ENCODE measurements around the gene SPHK2. TPM values are rescaled to one million over a fixed set of nuclear protein-coding genes. Genes with fewer than 3 reads are reported as not detected.

The SPHK2 gene
- total RNA-seq, 4 donors from 2014 or later, result 15.9 to 24.5 (median 17.0) TPM

DNA sequence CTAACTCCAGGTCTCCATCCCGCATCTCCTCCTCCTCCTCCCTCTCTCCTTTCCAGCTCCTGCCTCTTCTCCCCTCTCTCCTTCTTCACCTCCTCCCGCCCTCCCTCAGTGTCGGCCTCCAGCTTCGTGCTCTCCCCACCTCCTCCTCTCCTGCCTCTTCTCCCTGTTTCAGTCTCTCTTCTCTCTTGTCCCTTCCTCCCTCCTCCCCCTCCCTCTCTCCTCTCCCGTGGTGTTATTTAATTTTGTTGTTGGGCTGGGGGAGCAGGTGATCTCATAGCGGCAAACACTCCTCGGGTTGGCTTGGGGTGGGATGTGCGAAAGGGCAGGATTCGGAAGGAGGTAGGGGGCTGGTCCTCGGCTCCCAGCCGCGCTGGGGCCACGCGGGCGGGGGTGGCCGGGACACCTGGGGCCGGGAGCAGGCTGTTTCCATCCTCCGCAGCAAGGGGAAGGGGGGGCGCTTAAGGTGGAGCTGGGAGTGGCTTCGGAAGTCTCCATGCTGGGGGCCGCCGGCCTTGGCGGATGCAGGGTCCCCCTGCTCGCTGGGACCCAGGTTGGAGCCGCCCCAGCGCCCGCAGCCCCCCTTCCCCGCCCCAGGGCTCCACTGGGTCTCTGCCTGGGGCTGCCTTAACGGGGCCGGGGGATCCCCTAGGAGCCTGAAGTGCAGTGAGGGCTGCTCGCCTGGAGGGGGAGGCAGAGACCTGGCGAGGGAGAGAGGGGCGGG lies 26.9 kb downstream of the SPHK2 start, which contains the start of gene CA11:
Gene CA11 (minus strand): TSS at position 187 of the 721 bp plus-strand sequence. CDS start 555 bp downstream, outside the sequence.
- 1% methylated on average over 25 of the region's 33 CpGs for WGBS

GRCh38 chr19:48646722-48647216 lies 27.5 kb downstream of the SPHK2 start:
- H3K4me1 ChIP-seq, result peaks cover 17 to 29% (median 26%) of the 10 kb centered on the region in 4 donors
- DNase-seq (ENCODE audit: extremely low spot score), result no peak
- no peaks in the 10 kb centered on the region for H3K36me3 ChIP-seq
- H3K4me3 ChIP-seq, result peak overlapping the region; percentile 63 to 73 (median 67)
- H3K27ac ChIP-seq (replicated peaks in 1 of 4), result peak overlapping the region; percentile 89 to 94 (median 91)
- intact Hi-C loops (cut with DNase I), result loop anchor here (10.0 kb wide), 2 partner anchors 148 to 198 kb away; no protein-coding TSS in a partner anchor
- WGBS, result 9% methylated on average over 10 of the region's 10 CpGs
- no peaks in the 10 kb centered on the region for H3K27me3 ChIP-seq
- H3K9me3 ChIP-seq, result no peaks in the 10 kb centered on the region
- TF ChIP-seq POLR2A (IDR thresholded peaks at IDR 0.05; ENCODE audit: low read depth), result no peak
- no peak for TF ChIP-seq EP300 (IDR thresholded peaks at IDR 0.05)
- no peak for TF ChIP-seq CTCF (IDR thresholded peaks at IDR 0.05)
- no peak for TF ChIP-seq POLR2AphosphoS5 (IDR thresholded peaks at IDR 0.05)

More for the DNA sequence above, 26.9 kb downstream of the SPHK2 start, which contains the start of gene CA11:
- Histone ChIP-seq H3K4me3 (peak within 1 kb of the TSS; percentile 63 to 73 (median 67)), H3K27me3 (no peaks in the 10 kb centered on the region), H3K4me1 (peaks cover 17 to 29% (median 26%) of the 10 kb centered on the region in 4 donors), H3K27ac (replicated peaks in 1 of 4) (peak within 1 kb of the TSS; percentile 89 to 94 (median 91)), H3K9me3 (no peaks in the 10 kb centered on the region), H3K36me3 (no peaks in the 10 kb centered on the region)
- no peak for TF ChIP-seq POLR2A (IDR thresholded peaks at IDR 0.05; ENCODE audit: low read depth)
- TF ChIP-seq POLR2AphosphoS5 (IDR thresholded peaks at IDR 0.05), result peak; percentile 51 to 64
- TF ChIP-seq EP300 (IDR thresholded peaks at IDR 0.05), result no peak
- TF ChIP-seq CTCF (IDR thresholded peaks at IDR 0.05), result peak; percentile 92 to 98 (median 96)
- no peak for DNase-seq (ENCODE audit: extremely low spot score)
- intact Hi-C loops (cut with DNase I), result loop anchor here (10.0 kb wide), 2 partner anchors 149 to 199 kb away; no protein-coding TSS in a partner anchor

GRCh38 chr19:48648134-48648533 lies 28.8 kb downstream of the SPHK2 start:
- Histone ChIP-seq H3K9me3 (no peaks in the 10 kb centered on the region), H3K4me1 (peaks cover 17 to 29% (median 26%) of the 10 kb centered on the region in 4 donors), H3K27me3 (no peaks in the 10 kb centered on the region), H3K4me3 (no peak overlapping the region), H3K36me3 (no peaks in the 10 kb centered on the region), H3K27ac (replicated peaks in 1 of 4) (no peak overlapping the region)
- intact Hi-C loops (cut with DNase I), result loop anchor here (10.0 kb wide), 2 partner anchors 147 to 197 kb away; no protein-coding TSS in a partner anchor
- DNase-seq (ENCODE audit: extremely low spot score), result no peak
- 72% methylated on average over 2 of the region's 2 CpGs for WGBS
- TF ChIP-seq POLR2AphosphoS5 (IDR thresholded peaks at IDR 0.05) (no peak), CTCF (IDR thresholded peaks at IDR 0.05) (no peak), EP300 (IDR thresholded peaks at IDR 0.05) (no peak), POLR2A (IDR thresholded peaks at IDR 0.05; ENCODE audit: low read depth) (no peak)

- TF ChIP-seq CTCF (IDR thresholded peaks at IDR 0.05) (no peak), POLR2A (IDR thresholded peaks at IDR 0.05; ENCODE audit: low read depth) (no peak), POLR2AphosphoS5 (IDR thresholded peaks at IDR 0.05) (no peak), EP300 (IDR thresholded peaks at IDR 0.05) (no peak)
- intact Hi-C loops (cut with DNase I), result no loop called here
- no peaks in the 10 kb centered on the region for H3K9me3 ChIP-seq
- H3K4me1 ChIP-seq, result peaks cover under 1 to 8% (median 5%) of the 10 kb centered on the region in 4 donors
- no peaks in the 10 kb centered on the region for H3K36me3 ChIP-seq
- no peaks in the 10 kb centered on the region for H3K27me3 ChIP-seq
- no peak overlapping the region for H3K4me3 ChIP-seq
- DNase-seq (ENCODE audit: extremely low spot score), result no peak
- WGBS, result 90% methylated on average over 12 of the region's 12 CpGs
- no peak overlapping the region for H3K27ac ChIP-seq (replicated peaks in 1 of 4)
Observed at GRCh38 chr19:48650974-48651682, 31.8 kb downstream of the SPHK2 start.

All from esophagus muscularis mucosa (tissue), 4 donors.